SU-DHL-6 (cell line): ENCODE data around the gene LIFR.
"Not testable (repeated sequence)": the region's sequence is repeated elsewhere in the genome, so short reads cannot be mapped to it uniquely, and the experiment has no call there.

Experiments
- H2AFZ ChIP-seq: fragments of 200-600 bp; sonication (generic); 2 replicates; pipeline ENCODE4 v1.6.1; 2014; ENCODE audit warnings: low read depth, mild to moderate bottlenecking, moderate library complexity, mixed read lengths, antibody characterized with exemption, low read length; ENCODE audit not compliant: severe bottlenecking
- H3F3A ChIP-seq: fragments of 200-600 bp; shearing (Covaris generic); 2 replicates; pipeline ENCODE4 v1.6.0; 2016; ENCODE audit warnings: antibody characterized with exemption, mild to moderate bottlenecking; ENCODE audit not compliant: insufficient read depth
- H3K27ac ChIP-seq: fragments of 200-600 bp; sonication (generic); 2 replicates; pipeline ENCODE4 v1.5.1; 2016; ENCODE audit warnings: low read depth, mild to moderate bottlenecking, low read length, moderate library complexity, mixed read lengths
- H3K27me3 ChIP-seq: fragments of 200-600 bp; sonication (generic), shearing (Covaris generic); 2 replicates; pipeline ENCODE4 v1.6.0; 2014; ENCODE audit warnings: mild to moderate bottlenecking, low read length
- H3K36me3 ChIP-seq: fragments of 200-600 bp; sonication (generic); 2 replicates; pipeline ENCODE4 v1.6.1; 2014; ENCODE audit warnings: mild to moderate bottlenecking, low read length, mixed read lengths
- H3K4me2 ChIP-seq: fragments of 300-600, 200-600 bp; shearing (Covaris generic), sonication (generic); 2 replicates; pipeline ENCODE4 v1.6.0; 2014; ENCODE audit warnings: low read length, low read depth, mild to moderate bottlenecking; ENCODE audit not compliant: poor library complexity, severe bottlenecking
- H3K4me3 ChIP-seq: fragments of 200-600 bp; sonication (generic); 2 replicates; pipeline ENCODE4 v1.5.1; 2014; ENCODE audit warnings: antibody characterized with exemption, low read length, mild to moderate bottlenecking, mixed read lengths; ENCODE audit not compliant: insufficient read depth, poor library complexity, severe bottlenecking
- H3K79me2 ChIP-seq: fragments of 200-600 bp; sonication (generic); 2 replicates; pipeline ENCODE4 v1.6.1; 2014; ENCODE audit warnings: mild to moderate bottlenecking, low read length, moderate library complexity; ENCODE audit not compliant: insufficient read depth
- H3K9ac ChIP-seq: fragments of 200-600 bp; sonication (generic); 2 replicates; pipeline ENCODE4 v1.7.0; 2014; ENCODE audit warnings: mild to moderate bottlenecking, low read length
- H3K9me2 ChIP-seq: fragments of 200-600 bp; sonication (generic); replicated peaks from 2 replicates; pipeline ENCODE4 v1.6.1; 2014; ENCODE audit warnings: low read length; ENCODE audit not compliant: insufficient read depth
- H3K9me3 ChIP-seq: fragments of 200-600 bp; sonication (generic); 2 replicates; pipeline ENCODE4 v1.6.1; 2014; ENCODE audit warnings: low read length, mixed read lengths; ENCODE audit not compliant: insufficient read depth
- H4K20me1 ChIP-seq: fragments of 200-600 bp; sonication (generic); 2 replicates; pipeline ENCODE4 v1.6.1; 2014; ENCODE audit warnings: low read depth, mild to moderate bottlenecking, antibody characterized with exemption, low read length, moderate library complexity, mixed read lengths
- EZH2phosphoT487 ChIP-seq: fragments of 200-600 bp; sonication (generic), shearing (Covaris generic); conservative IDR thresholded peaks from 2 replicates; pipeline ENCODE4 v1.6.1; 2018; ENCODE audit warnings: mild to moderate bottlenecking, antibody characterized with exemption, low read length, moderate library complexity, mixed read lengths
- TF ChIP-seq, protein P1 (sequence below): fragments of 200-600 bp; sonication (generic); IDR thresholded peaks from one replicate; pipeline ENCODE4 v1.5.1; 2017; ENCODE audit warnings: antibody characterized with exemption, mild to moderate bottlenecking, low read length, moderate library complexity; ENCODE audit not compliant: insufficient read depth, poor library complexity, severe bottlenecking

LIFR gene

DNA sequence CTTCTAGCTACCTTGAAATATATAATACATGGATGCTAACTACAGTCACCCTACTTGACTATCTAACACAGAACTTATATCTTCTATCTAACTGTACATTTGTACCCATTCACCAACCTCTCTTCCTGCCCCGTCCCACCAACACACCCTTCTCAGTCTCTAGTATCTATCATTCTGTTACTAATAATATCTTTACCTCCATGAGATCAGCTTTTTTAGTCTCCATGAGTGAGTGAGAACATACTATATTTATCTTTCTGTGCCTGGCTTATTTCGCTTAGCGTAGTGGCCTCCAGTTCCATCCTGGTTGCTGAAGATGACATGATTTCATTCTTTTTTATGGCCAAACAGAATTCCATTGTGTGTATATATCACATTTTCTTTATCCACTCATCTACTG is 37.0 kb downstream of the LIFR start:
- H3K4me3 ChIP-seq, result no peak overlapping the region
- H3K9me2 ChIP-seq, result no peaks in the 10 kb centered on the region
- H3K27ac ChIP-seq, result no peak overlapping the region
- H3K9me3 ChIP-seq, result no peaks in the 10 kb centered on the region
- no peaks in the 10 kb centered on the region for H3K79me2 ChIP-seq
- no peaks in the 10 kb centered on the region for H4K20me1 ChIP-seq
- no peak overlapping the region for H3K9ac ChIP-seq
- no peak overlapping the region for H2AFZ ChIP-seq
- H3K4me2 ChIP-seq, result no peak overlapping the region
- H3K27me3 ChIP-seq, result no peaks in the 10 kb centered on the region
- no peak for TF ChIP-seq EZH2phosphoT487
- TF ChIP-seq, protein P1, sequence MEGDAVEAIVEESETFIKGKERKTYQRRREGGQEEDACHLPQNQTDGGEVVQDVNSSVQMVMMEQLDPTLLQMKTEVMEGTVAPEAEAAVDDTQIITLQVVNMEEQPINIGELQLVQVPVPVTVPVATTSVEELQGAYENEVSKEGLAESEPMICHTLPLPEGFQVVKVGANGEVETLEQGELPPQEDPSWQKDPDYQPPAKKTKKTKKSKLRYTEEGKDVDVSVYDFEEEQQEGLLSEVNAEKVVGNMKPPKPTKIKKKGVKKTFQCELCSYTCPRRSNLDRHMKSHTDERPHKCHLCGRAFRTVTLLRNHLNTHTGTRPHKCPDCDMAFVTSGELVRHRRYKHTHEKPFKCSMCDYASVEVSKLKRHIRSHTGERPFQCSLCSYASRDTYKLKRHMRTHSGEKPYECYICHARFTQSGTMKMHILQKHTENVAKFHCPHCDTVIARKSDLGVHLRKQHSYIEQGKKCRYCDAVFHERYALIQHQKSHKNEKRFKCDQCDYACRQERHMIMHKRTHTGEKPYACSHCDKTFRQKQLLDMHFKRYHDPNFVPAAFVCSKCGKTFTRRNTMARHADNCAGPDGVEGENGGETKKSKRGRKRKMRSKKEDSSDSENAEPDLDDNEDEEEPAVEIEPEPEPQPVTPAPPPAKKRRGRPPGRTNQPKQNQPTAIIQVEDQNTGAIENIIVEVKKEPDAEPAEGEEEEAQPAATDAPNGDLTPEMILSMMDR, result no peak
- H3K36me3 ChIP-seq, result no peaks in the 10 kb centered on the region
- no peaks in the 10 kb centered on the region for H3F3A ChIP-seq

DNA sequence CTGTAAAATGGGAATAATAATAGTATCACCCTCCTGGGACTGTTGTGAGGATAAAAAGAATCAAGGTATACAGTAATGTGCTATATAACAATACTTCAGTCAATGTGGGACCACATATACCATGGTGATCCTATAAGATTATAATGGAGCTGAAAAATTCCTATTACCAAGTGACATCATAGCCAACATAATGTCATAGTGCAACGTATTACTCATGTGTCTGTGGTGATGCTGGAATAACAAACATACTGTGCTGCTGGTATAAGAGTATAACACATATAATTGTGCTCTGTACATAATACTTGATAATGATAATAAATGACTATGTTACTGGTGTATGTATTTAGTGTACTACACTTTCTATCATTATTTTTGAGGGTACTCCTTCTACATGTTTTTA is 38.1 kb downstream of the LIFR start:
- no peak for TF ChIP-seq EZH2phosphoT487
- TF ChIP-seq, protein P1, result no peak
- no peaks in the 10 kb centered on the region for H4K20me1 ChIP-seq
- H3K27ac ChIP-seq, result no peak overlapping the region

GRCh38 chr5:38516649-38517048 is 39.8 kb downstream of the LIFR start:
- not testable (repeated sequence) for H3K79me2 ChIP-seq, H3K9me3 ChIP-seq, H3K9me2 ChIP-seq, H3K4me2 ChIP-seq, H3K4me3 ChIP-seq, H3F3A ChIP-seq, H3K36me3 ChIP-seq, H3K9ac ChIP-seq, H3K27me3 ChIP-seq, H2AFZ ChIP-seq, H4K20me1 ChIP-seq, H3K27ac ChIP-seq

More for the DNA sequence above, 38.1 kb downstream of the LIFR start:
- no peaks in the 10 kb centered on the region for H3K36me3 ChIP-seq
- H3K4me2 ChIP-seq, result no peak overlapping the region
- H3K27me3 ChIP-seq, result no peaks in the 10 kb centered on the region
- no peaks in the 10 kb centered on the region for H3F3A ChIP-seq
- H3K4me3 ChIP-seq, result no peak overlapping the region
- H2AFZ ChIP-seq, result no peak overlapping the region
- H3K9me3 ChIP-seq, result no peaks in the 10 kb centered on the region
- no peaks in the 10 kb centered on the region for H3K79me2 ChIP-seq
- no peaks in the 10 kb centered on the region for H3K9me2 ChIP-seq
- H3K9ac ChIP-seq, result no peak overlapping the region

- Histone ChIP-seq H3K27ac (no peak overlapping the region), H3K36me3 (no peaks in the 10 kb centered on the region), H4K20me1 (no peaks in the 10 kb centered on the region), H3K9me2 (no peaks in the 10 kb centered on the region), H3K79me2 (no peaks in the 10 kb centered on the region), H3K4me2 (no peak overlapping the region), H3K9me3 (no peaks in the 10 kb centered on the region), H3K27me3 (no peaks in the 10 kb centered on the region), H3K4me3 (no peak overlapping the region), H3F3A (no peaks in the 10 kb centered on the region), H3K9ac (no peak overlapping the region), H2AFZ (no peak overlapping the region)
- TF ChIP-seq EZH2phosphoT487, result no peak
- TF ChIP-seq, protein P1, result no peak
Measured at GRCh38 chr5:38515646-38516045, 40.8 kb downstream of the LIFR start.
